Activated CD8-positive, alpha-beta memory T cell treated with anti-CD3 and anti-CD28 coated beads, Interleukin-2, amount 50 U/mL, for 1 hour (primary cell): Measurements from ENCODE around the gene OGFR.

Source experiments
- DNase-seq: peaks from one replicate; pipeline ENCODE4 v3.0.0-alpha.2; 2020; ENCODE audit errors: extremely low read depth

Gene OGFR

GRCh38 chr20:62860924-62861691 lies 56.5 kb downstream of the OGFR start:
- no peak for DNase-seq

- DNase-seq, result peak; percentile 68
Observed at GRCh38 chr20:62861726-62862336, 57.2 kb downstream of the OGFR start, which contains the start of gene TCFL5. Gene TCFL5 (minus strand): TSS chr20:62861822. CDS start chr20:62861670, 152 bp downstream.
